HL-60 (cell line): ENCODE measurements around the gene MRPS14.

ENCODE experiments used
- GABPA ChIP-seq: IDR thresholded peaks from 2 replicates; pipeline ENCODE4 v1.6.1; 2012; ENCODE audit warnings: low read depth
- POLR2AphosphoS5 ChIP-seq: IDR thresholded peaks from 2 replicates; pipeline ENCODE4 v1.6.1; 2012; ENCODE audit warnings: low read depth
- SPI1 ChIP-seq: IDR thresholded peaks from 2 replicates; pipeline ENCODE4 v1.6.1; 2012; ENCODE audit warnings: low read depth, mild to moderate bottlenecking, borderline replicate concordance
- TF ChIP-seq, protein P1 (sequence below): IDR thresholded peaks from one replicate; pipeline ENCODE4 v1.5.1; 2011; ENCODE audit warnings: low read length, control low read depth, inconsistent platforms; ENCODE audit not compliant: insufficient read depth
- TF ChIP-seq, protein P2 (sequence below): IDR thresholded peaks from 2 replicates; pipeline ENCODE4 v1.6.1; 2012; ENCODE audit warnings: low read depth; ENCODE audit not compliant: insufficient replicate concordance

DNA sequence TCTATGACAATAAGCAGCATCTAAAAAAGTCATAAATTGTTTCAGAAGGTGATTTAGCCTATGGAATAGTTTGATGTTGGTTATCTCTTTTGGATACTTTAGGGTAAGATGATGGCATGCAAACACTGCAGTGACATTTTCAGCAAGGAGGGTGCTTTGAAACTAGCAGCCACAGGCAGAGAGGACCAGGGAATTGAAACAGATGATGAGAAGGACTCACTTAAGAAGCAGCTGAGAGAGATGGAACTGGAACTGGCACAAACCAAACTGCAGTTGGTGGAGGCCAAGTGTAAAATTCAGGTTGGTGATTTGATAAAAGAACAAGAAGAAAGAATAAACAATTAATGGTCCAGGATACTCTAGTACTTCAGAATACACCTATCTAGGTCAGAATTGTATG lies 34.7 kb downstream of the MRPS14 start:
- TF ChIP-seq, protein P1, sequence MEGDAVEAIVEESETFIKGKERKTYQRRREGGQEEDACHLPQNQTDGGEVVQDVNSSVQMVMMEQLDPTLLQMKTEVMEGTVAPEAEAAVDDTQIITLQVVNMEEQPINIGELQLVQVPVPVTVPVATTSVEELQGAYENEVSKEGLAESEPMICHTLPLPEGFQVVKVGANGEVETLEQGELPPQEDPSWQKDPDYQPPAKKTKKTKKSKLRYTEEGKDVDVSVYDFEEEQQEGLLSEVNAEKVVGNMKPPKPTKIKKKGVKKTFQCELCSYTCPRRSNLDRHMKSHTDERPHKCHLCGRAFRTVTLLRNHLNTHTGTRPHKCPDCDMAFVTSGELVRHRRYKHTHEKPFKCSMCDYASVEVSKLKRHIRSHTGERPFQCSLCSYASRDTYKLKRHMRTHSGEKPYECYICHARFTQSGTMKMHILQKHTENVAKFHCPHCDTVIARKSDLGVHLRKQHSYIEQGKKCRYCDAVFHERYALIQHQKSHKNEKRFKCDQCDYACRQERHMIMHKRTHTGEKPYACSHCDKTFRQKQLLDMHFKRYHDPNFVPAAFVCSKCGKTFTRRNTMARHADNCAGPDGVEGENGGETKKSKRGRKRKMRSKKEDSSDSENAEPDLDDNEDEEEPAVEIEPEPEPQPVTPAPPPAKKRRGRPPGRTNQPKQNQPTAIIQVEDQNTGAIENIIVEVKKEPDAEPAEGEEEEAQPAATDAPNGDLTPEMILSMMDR = no peak
- TF ChIP-seq POLR2AphosphoS5 (no peak), GABPA (no peak), SPI1 (no peak)
- TF ChIP-seq, protein P2, sequence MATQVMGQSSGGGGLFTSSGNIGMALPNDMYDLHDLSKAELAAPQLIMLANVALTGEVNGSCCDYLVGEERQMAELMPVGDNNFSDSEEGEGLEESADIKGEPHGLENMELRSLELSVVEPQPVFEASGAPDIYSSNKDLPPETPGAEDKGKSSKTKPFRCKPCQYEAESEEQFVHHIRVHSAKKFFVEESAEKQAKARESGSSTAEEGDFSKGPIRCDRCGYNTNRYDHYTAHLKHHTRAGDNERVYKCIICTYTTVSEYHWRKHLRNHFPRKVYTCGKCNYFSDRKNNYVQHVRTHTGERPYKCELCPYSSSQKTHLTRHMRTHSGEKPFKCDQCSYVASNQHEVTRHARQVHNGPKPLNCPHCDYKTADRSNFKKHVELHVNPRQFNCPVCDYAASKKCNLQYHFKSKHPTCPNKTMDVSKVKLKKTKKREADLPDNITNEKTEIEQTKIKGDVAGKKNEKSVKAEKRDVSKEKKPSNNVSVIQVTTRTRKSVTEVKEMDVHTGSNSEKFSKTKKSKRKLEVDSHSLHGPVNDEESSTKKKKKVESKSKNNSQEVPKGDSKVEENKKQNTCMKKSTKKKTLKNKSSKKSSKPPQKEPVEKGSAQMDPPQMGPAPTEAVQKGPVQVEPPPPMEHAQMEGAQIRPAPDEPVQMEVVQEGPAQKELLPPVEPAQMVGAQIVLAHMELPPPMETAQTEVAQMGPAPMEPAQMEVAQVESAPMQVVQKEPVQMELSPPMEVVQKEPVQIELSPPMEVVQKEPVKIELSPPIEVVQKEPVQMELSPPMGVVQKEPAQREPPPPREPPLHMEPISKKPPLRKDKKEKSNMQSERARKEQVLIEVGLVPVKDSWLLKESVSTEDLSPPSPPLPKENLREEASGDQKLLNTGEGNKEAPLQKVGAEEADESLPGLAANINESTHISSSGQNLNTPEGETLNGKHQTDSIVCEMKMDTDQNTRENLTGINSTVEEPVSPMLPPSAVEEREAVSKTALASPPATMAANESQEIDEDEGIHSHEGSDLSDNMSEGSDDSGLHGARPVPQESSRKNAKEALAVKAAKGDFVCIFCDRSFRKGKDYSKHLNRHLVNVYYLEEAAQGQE = no peak
